Natural killer cell treated with Interleukin-12 subunit alpha and Interleukin-12 subunit beta and Interleukin-15 and Interleukin-18, amount 100 ng/mL, for 72 hours (primary cell): ENCODE results near the gene PYGO1. TPM values are rescaled to one million over a fixed set of nuclear protein-coding genes. Genes with fewer than 3 reads are reported as not detected.

ENCODE experiments used
- ATAC-seq, 2 donors: fragments of 150-1000 bp; cut with Tn5 transposase in 1 of 2; sonication (Bioruptor Pico), chemical (Tn5 transposase) in 1 of 2; 2 replicates each; pipeline ENCODE4 v1.10.0; 2021
- DNase-seq: peaks from one replicate; pipeline ENCODE4 v3.0.0; 2022; ENCODE audit warnings: low spot score
- H3K27ac Mint-ChIP-seq, 2 donors: 1 replicate in 1 of 2; 2 replicates in 1 of 2; pipeline ENCODE4 v1.8.0; 2022; ENCODE audit warnings: mixed read lengths in 2 of 2, mild to moderate bottlenecking in 1 of 2, moderate library complexity in 1 of 2
- H3K27me3 Mint-ChIP-seq, 2 donors: 1 replicate in 1 of 2; 2 replicates in 1 of 2; pipeline ENCODE4 v1.8.0; 2022; ENCODE audit warnings: mixed read lengths in 2 of 2
- H3K36me3 Mint-ChIP-seq: one replicate; pipeline ENCODE4 v1.8.0; 2022; ENCODE audit warnings: mixed read lengths
- H3K4me1 Mint-ChIP-seq, 2 donors: 1 replicate in 1 of 2; 2 replicates in 1 of 2; pipeline ENCODE4 v1.8.0; 2022; ENCODE audit warnings: low read depth in 2 of 2, mixed read lengths in 2 of 2, mild to moderate bottlenecking in 1 of 2
- H3K4me3 Mint-ChIP-seq: one replicate; pipeline ENCODE4 v1.8.0; 2022; ENCODE audit warnings: mixed read lengths
- H3K9me3 Mint-ChIP-seq: 2 replicates; pipeline ENCODE4 v1.8.0; 2022; ENCODE audit warnings: mixed read lengths
- total RNA-seq, 2 donors: library from RNA; stranded (reverse); gene quantifications; one replicate each; pipeline ENCODE4 v1.2.3, GENCODE V29; 2022

The PYGO1 gene
- total RNA-seq, result not detected

- Mint-ChIP-seq H3K27ac (no peak within 1 kb of the TSS), H3K4me3 (peak within 1 kb of the TSS; percentile 75), H3K27me3 (peaks cover 28 to 42% of the 10 kb centered on the region in 2 donors), H3K9me3 (no peaks in the 10 kb centered on the region), H3K36me3 (peaks cover 7% of the 10 kb centered on the region), H3K4me1 (no peaks in the 10 kb centered on the region)
- peak; percentile 75 to 84 for ATAC-seq
- DNase-seq, result no peak
Measured at GRCh38 chr15:55588070-55588814, at the start of gene PYGO1. TSS of gene PYGO1 (minus strand) at chr15:55588345. CDS start at chr15:55587883, 462 bp downstream.

GRCh38 chr15:55637086-55637485, 48.9 kb upstream of the PYGO1 start:
- Mint-ChIP-seq H3K27me3 (peaks cover 9 to 31% of the 10 kb centered on the region in 2 donors), H3K4me1 (peaks cover 0 to 3% of the 10 kb centered on the region in 2 donors), H3K4me3 (no peak overlapping the region), H3K36me3 (no peaks in the 10 kb centered on the region), H3K9me3 (no peaks in the 10 kb centered on the region), H3K27ac (no peak overlapping the region)
- DNase-seq (no peak), ATAC-seq (no peak)

- Mint-ChIP-seq H3K36me3 (no peaks in the 10 kb centered on the region), H3K9me3 (no peaks in the 10 kb centered on the region), H3K27ac (no peak overlapping the region), H3K4me1 (no peaks in the 10 kb centered on the region), H3K4me3 (no peak overlapping the region), H3K27me3 (peaks cover 16 to 24% of the 10 kb centered on the region in 2 donors)
- DNase-seq (no peak), ATAC-seq (no peak)
Measured at GRCh38 chr15:55633731-55634130, 45.6 kb upstream of the PYGO1 start.

- DNase-seq, result no peak
- Mint-ChIP-seq H3K4me3 (no peak overlapping the region), H3K4me1 (no peaks in the 10 kb centered on the region), H3K9me3 (no peaks in the 10 kb centered on the region), H3K27ac (no peak overlapping the region), H3K36me3 (no peaks in the 10 kb centered on the region), H3K27me3 (peaks cover 16 to 24% of the 10 kb centered on the region in 2 donors)
- no peak for ATAC-seq
Measured at GRCh38 chr15:55632434-55632833, 44.3 kb upstream of the PYGO1 start.

- Mint-ChIP-seq H3K27me3 (peaks cover 13 to 17% of the 10 kb centered on the region in 2 donors), H3K4me1 (no peaks in the 10 kb centered on the region), H3K9me3 (no peaks in the 10 kb centered on the region), H3K4me3 (no peak overlapping the region), H3K27ac (no peak overlapping the region), H3K36me3 (no peaks in the 10 kb centered on the region)
- peak in 1 of 2 donors; percentile 24 for ATAC-seq
- DNase-seq, result no peak
Measured at GRCh38 chr15:55630858-55631257, 42.7 kb upstream of the PYGO1 start.

GRCh38 chr15:55628369-55628730, 40.2 kb upstream of the PYGO1 start:
- no peaks in the 10 kb centered on the region for H3K4me1 Mint-ChIP-seq
- H3K36me3 Mint-ChIP-seq, result no peaks in the 10 kb centered on the region
- H3K27me3 Mint-ChIP-seq, result peaks cover 12 to 13% of the 10 kb centered on the region in 2 donors
- ATAC-seq, result no peak
- no peaks in the 10 kb centered on the region for H3K9me3 Mint-ChIP-seq
- no peak overlapping the region for H3K4me3 Mint-ChIP-seq
- DNase-seq, result no peak
- H3K27ac Mint-ChIP-seq, result no peak overlapping the region

- Mint-ChIP-seq H3K27ac (no peak overlapping the region), H3K4me3 (no peak overlapping the region), H3K36me3 (no peaks in the 10 kb centered on the region), H3K4me1 (no peaks in the 10 kb centered on the region), H3K9me3 (no peaks in the 10 kb centered on the region), H3K27me3 (peaks cover 11 to 13% of the 10 kb centered on the region in 2 donors)
- DNase-seq (no peak), ATAC-seq (peak in 1 of 2 donors; percentile 36)
Measured at GRCh38 chr15:55627730-55628368, 39.7 kb upstream of the PYGO1 start.

GRCh38 chr15:55619783-55620182, 31.6 kb upstream of the PYGO1 start:
- no peaks in the 10 kb centered on the region for H3K4me1 Mint-ChIP-seq
- DNase-seq (no peak), ATAC-seq (no peak)
- no peaks in the 10 kb centered on the region for H3K9me3 Mint-ChIP-seq
- no peaks in the 10 kb centered on the region for H3K36me3 Mint-ChIP-seq
- H3K4me3 Mint-ChIP-seq, result no peak overlapping the region
- H3K27ac Mint-ChIP-seq, result no peak overlapping the region
- peaks cover 20 to 36% of the 10 kb centered on the region in 2 donors for H3K27me3 Mint-ChIP-seq

- Mint-ChIP-seq H3K27me3 (peaks cover 27 to 50% of the 10 kb centered on the region in 2 donors), H3K36me3 (no peaks in the 10 kb centered on the region), H3K9me3 (no peaks in the 10 kb centered on the region), H3K4me3 (no peak overlapping the region), H3K4me1 (no peaks in the 10 kb centered on the region), H3K27ac (no peak overlapping the region)
- ATAC-seq (no peak), DNase-seq (no peak)
Measured at GRCh38 chr15:55618387-55618786, 30.2 kb upstream of the PYGO1 start.

- Mint-ChIP-seq H3K9me3 (no peaks in the 10 kb centered on the region), H3K27me3 (peaks cover 31 to 58% of the 10 kb centered on the region in 2 donors), H3K27ac (no peak overlapping the region), H3K4me1 (no peaks in the 10 kb centered on the region), H3K36me3 (no peaks in the 10 kb centered on the region), H3K4me3 (no peak overlapping the region)
- ATAC-seq, result no peak
- DNase-seq, result no peak
Measured at GRCh38 chr15:55615445-55615844, 27.3 kb upstream of the PYGO1 start.

GRCh38 chr15:55613727-55614126, 25.6 kb upstream of the PYGO1 start:
- H3K4me3 Mint-ChIP-seq, result no peak overlapping the region
- ATAC-seq (no peak), DNase-seq (no peak)
- peaks cover 29 to 60% of the 10 kb centered on the region in 2 donors for H3K27me3 Mint-ChIP-seq
- no peaks in the 10 kb centered on the region for H3K9me3 Mint-ChIP-seq
- H3K27ac Mint-ChIP-seq, result no peak overlapping the region
- H3K4me1 Mint-ChIP-seq, result no peaks in the 10 kb centered on the region
- H3K36me3 Mint-ChIP-seq, result no peaks in the 10 kb centered on the region

GRCh38 chr15:55606214-55606613, 18.1 kb upstream of the PYGO1 start:
- no peaks in the 10 kb centered on the region for H3K36me3 Mint-ChIP-seq
- H3K9me3 Mint-ChIP-seq, result no peaks in the 10 kb centered on the region
- DNase-seq (no peak), ATAC-seq (no peak)
- H3K27me3 Mint-ChIP-seq, result peaks cover 16 to 38% of the 10 kb centered on the region in 2 donors
- no peak overlapping the region for H3K27ac Mint-ChIP-seq
- no peak overlapping the region for H3K4me3 Mint-ChIP-seq
- no peaks in the 10 kb centered on the region for H3K4me1 Mint-ChIP-seq

GRCh38 chr15:55601374-55601773, 13.2 kb upstream of the PYGO1 start:
- Mint-ChIP-seq H3K4me1 (no peaks in the 10 kb centered on the region), H3K4me3 (no peak overlapping the region), H3K36me3 (no peaks in the 10 kb centered on the region), H3K9me3 (no peaks in the 10 kb centered on the region), H3K27ac (no peak overlapping the region), H3K27me3 (peaks cover 10 to 21% of the 10 kb centered on the region in 2 donors)
- DNase-seq, result no peak
- ATAC-seq, result no peak

- Mint-ChIP-seq H3K4me1 (no peaks in the 10 kb centered on the region), H3K36me3 (no peaks in the 10 kb centered on the region), H3K27ac (no peak overlapping the region), H3K4me3 (no peak overlapping the region), H3K27me3 (peaks cover 13 to 21% of the 10 kb centered on the region in 2 donors), H3K9me3 (no peaks in the 10 kb centered on the region)
- ATAC-seq, result no peak
- no peak for DNase-seq
Measured at GRCh38 chr15:55599439-55599838, 11.3 kb upstream of the PYGO1 start.
